Activated naive CD4-positive, alpha-beta T cell treated with anti-CD3 and anti-CD28 coated beads for 36 hours (primary cell): ENCODE measurements around the gene HNRNPC. TPM values are rescaled to one million over a fixed set of nuclear protein-coding genes. Genes with fewer than 3 reads are reported as not detected.

ENCODE experiments used
- CTCF ChIA-PET: fragments of 350-600 bp; sonication (Branson Sonifier 250); formaldehyde crosslinking; loops from one replicate; lab custom pipeline; 2021; ENCODE audit warnings: antibody characterized with exemption; lab: Charles Lee
- DNase-seq: peaks from one replicate; pipeline ENCODE4 v3.0.0-alpha.2; 2020
- H3K27ac Mint-ChIP-seq: one replicate; pipeline ENCODE4 v1.8.0; 2021; ENCODE audit warnings: mild to moderate bottlenecking, mixed read lengths
- H3K27me3 Mint-ChIP-seq: one replicate; pipeline ENCODE4 v1.8.0; 2021; ENCODE audit warnings: low read depth, mixed read lengths
- H3K36me3 Mint-ChIP-seq: one replicate; pipeline ENCODE4 v1.8.0; 2021; ENCODE audit warnings: low read depth, mixed read lengths
- H3K4me1 Mint-ChIP-seq: one replicate; pipeline ENCODE4 v1.8.0; 2021; ENCODE audit warnings: low read depth, mixed read lengths
- H3K4me3 Mint-ChIP-seq: one replicate; pipeline ENCODE4 v1.8.0; 2021; ENCODE audit warnings: mild to moderate bottlenecking, moderate library complexity, mixed read lengths
- H3K9me3 Mint-ChIP-seq: one replicate; pipeline ENCODE4 v1.8.0; 2021; ENCODE audit warnings: mixed read lengths
- intact Hi-C: fragments of 100-400 bp; cut with micrococcal nuclease; formaldehyde crosslinking; loops from one replicate; pipeline ENCODE4 v1.15.1; 2023
- total RNA-seq, 2 experiments: library from RNA; stranded (reverse); gene quantifications; one replicate each; pipeline ENCODE4 v1.2.3, GENCODE V29; 2021

Gene HNRNPC
- total RNA-seq, 2 experiments from 2014 or later: 1,252 to 1,377 TPM

DNA sequence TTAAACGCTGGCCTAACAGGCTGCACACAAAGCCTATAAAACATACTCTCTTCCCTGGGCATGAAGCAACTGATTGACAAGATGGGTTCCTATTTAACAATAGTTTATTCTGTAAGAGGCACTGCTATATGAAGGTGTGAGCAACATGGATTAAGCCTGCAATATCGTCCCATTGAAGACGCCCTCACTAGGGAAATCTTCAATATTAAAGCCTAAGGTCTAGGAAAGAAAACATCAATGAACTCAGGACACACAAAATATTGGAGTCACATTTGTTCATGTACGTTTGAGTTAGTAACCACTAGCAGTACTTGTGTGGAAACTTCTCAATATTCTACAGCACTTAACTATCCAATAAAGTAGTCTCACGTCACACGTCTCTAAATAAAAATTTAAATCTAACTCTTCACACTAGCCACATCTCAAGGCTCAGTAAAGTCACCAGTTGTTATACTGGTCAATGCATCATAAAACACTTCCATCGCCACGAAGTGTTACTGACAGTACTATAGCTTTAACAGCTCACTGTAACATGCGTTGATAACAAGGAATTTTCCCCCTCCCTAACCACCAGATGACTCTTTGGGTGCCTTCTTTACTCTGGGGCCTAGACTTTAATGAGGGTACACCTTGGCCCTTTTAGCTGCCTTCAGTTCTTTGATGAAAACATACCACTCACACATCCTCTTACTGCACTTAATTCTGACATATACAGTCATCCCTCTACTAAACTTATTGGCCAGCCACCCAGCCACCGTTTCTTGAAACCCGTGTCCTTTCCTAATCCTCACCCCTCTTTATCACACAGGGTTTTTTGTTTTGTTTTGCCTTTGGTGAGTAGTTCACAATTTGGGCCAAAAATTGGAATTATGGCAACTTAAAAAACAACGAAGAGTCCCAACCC lies 63.3 kb downstream of the HNRNPC start:
- H3K4me1 Mint-ChIP-seq: peaks cover 13% of the 10 kb centered on the region
- no peak for DNase-seq
- H3K9me3 Mint-ChIP-seq: no peaks in the 10 kb centered on the region
- no peak overlapping the region for H3K4me3 Mint-ChIP-seq
- H3K27ac Mint-ChIP-seq: peak overlapping the region; percentile 28
- H3K36me3 Mint-ChIP-seq: peaks cover 34% of the 10 kb centered on the region
- CTCF ChIA-PET: no interaction called here
- intact Hi-C loops: no loop called here
- no peaks in the 10 kb centered on the region for H3K27me3 Mint-ChIP-seq

DNA sequence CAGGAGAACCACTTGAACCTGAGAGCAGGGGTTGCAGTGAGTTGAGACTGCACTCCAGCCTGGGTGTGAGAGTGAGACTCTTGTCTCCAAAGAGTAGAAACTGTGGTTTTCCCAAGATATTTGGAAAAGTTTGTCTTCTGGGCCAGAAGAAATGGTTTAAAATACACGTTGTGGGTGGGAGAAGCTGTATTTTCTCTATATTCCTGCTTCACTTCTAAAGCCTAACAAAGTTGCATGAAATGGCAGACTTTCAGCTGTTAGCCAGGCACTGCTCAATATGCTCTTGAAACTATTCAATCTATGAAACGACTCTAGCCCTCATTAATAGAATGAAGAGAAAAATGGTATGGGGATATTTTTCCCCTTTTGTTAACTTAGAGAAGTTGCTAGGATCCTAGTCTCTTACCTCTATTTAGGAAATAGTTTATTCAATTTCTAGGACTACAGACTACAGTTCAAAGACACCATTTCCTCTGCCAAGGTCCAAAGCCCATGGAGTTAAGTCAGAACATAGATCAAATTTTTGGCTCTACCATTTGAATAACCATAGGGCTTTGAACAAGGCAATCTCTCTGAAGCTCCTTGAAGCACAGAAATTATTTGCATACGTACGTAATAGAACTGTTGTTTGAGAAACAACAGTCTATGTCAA lies 64.1 kb downstream of the HNRNPC start:
- Mint-ChIP-seq H3K27ac (peak overlapping the region; percentile 53), H3K36me3 (peaks cover 31% of the 10 kb centered on the region), H3K9me3 (no peaks in the 10 kb centered on the region), H3K4me3 (no peak overlapping the region), H3K4me1 (peaks cover 11% of the 10 kb centered on the region), H3K27me3 (no peaks in the 10 kb centered on the region)
- CTCF ChIA-PET: no interaction called here
- no peak for DNase-seq
- intact Hi-C loops: no loop called here

DNA sequence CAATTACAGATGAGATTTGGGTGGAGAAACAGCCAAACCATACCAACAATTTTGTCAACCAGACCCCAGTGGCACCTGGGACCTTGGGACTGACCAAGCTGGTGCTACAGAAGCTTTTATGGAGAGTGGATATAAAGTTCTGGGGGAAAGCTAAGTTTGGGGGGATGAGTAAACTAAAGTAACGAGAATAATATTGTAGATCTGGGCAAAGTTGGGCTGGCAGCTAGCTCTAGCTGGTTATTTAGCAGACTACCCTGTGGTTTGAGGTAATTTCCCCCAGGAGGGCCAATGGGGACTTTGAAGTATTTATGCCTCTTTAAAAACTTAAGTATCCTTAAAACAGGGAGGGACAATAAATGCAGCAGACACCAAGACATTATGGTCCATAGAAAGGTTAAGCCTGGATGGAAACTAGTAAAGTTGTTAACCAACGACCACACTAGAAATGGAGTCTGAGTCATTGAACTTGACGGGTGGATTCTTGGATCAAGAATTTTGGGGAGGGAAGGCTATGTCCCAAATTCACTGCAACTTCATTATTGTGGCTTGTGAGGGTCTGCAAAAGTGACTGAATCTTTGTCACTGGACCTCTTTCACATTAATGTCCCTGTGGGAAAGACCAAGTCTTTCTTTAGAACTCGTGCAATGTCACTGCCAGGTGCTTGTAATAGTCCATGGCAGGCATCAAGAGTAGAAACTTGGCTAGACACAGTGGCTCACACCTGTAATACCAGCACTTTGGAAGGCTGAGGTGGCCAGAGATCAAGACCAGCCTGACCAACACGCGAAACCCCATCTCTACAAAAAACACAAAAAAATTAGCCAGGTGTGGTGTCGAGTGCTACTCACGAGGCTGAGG lies 64.8 kb downstream of the HNRNPC start:
- H3K36me3 Mint-ChIP-seq: peaks cover 25% of the 10 kb centered on the region
- intact Hi-C loops: no loop called here
- CTCF ChIA-PET: no interaction called here
- H3K27me3 Mint-ChIP-seq: no peaks in the 10 kb centered on the region
- H3K4me1 Mint-ChIP-seq: peaks cover 11% of the 10 kb centered on the region
- no peaks in the 10 kb centered on the region for H3K9me3 Mint-ChIP-seq
- H3K4me3 Mint-ChIP-seq: no peak overlapping the region
- H3K27ac Mint-ChIP-seq: peak overlapping the region; percentile 53
- DNase-seq: no peak

GRCh38 chr14:21203470-21204166 lies 65.6 kb downstream of the HNRNPC start:
- Mint-ChIP-seq H3K27me3 (no peaks in the 10 kb centered on the region), H3K9me3 (no peaks in the 10 kb centered on the region), H3K36me3 (peaks cover 19% of the 10 kb centered on the region), H3K27ac (peak overlapping the region; percentile 22), H3K4me3 (no peak overlapping the region), H3K4me1 (peaks cover 10% of the 10 kb centered on the region)
- CTCF ChIA-PET: no interaction called here
- no peak for DNase-seq
- intact Hi-C loops: no loop called here

DNA sequence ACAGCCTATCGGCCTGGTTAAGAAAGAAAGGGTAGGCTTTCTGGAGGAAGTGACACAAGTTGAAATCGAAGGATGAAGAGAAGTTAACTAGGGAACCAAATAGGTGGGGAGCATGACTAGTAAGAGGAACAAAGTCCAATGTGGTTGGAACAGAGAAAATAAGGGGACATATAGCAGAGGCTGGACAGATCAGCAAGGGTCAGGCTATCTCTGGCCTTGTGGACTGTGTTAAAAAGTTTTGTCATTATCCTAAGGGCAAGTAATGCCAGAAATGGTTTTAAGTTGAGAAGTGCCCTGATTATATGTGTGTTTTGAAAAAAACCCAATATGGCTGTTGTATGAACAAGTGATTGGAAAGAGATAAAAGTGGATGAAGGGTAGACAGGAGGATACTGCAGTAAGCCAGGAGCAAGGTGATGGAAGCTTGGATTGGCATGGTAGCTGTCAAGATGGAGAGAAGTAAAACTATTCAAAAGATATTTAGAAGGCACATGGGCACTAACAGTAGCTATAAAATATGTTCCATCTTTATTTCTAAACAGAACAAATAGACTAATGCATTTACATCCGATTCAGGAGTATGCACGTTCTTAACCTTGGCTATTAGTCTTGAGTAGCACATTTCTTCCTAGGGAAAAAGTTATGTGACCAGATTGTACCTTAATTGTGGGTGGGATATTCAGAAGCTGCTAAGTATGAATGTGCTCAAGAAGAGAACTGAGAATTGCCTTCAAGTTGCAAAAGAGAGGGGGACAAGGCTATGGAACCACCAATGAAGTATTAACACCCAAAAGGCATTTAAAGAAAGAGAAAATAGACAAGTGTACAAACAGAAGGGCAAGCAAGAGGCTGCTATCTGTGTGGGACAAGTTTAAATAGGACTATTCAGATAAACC lies 66.5 kb downstream of the HNRNPC start:
- no peaks in the 10 kb centered on the region for H3K27me3 Mint-ChIP-seq
- CTCF ChIA-PET: no interaction called here
- intact Hi-C loops: no loop called here

DNA sequence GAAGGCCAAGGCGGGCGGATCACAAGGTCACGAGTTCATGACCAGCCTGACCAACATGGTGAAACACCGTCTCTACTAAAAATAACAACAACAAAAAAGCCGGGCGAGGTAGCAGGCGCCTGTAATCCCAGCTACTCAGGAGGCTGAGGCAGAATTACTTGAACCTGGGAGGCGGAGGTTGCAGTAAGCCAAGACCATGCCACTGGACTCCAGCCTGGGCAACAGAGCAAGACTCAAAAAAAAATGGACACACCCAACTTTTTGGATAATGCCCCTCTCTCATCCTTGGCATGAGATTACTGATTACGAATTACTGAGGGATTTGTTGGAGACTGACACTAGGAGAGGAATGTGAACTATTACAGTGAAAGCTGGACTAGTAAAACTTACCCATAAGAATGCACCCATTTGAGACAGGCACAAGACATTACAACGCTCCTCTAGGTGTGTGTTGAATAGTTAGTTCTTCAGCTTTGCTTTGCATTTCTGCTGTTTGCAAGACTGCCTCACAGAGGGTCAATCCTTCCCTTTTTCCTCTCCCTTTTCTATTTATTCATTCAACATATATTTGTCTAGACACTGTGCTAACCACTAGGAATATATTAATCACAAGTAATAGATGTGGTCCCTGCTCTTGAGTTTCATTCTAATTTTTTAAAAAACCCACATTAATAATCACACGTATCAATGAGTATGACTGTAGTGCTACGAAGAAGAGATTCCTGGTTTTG lies 67.3 kb downstream of the HNRNPC start:
- no peak for DNase-seq
- Mint-ChIP-seq H3K36me3 (peaks cover 6% of the 10 kb centered on the region), H3K9me3 (no peaks in the 10 kb centered on the region), H3K4me1 (peaks cover 2% of the 10 kb centered on the region), H3K27me3 (no peaks in the 10 kb centered on the region), H3K4me3 (no peak overlapping the region), H3K27ac (peak overlapping the region; percentile 5)
- CTCF ChIA-PET: no interaction called here
- intact Hi-C loops: no loop called here

More for the DNA sequence above, 66.5 kb downstream of the HNRNPC start:
- DNase-seq: no peak
- no peak overlapping the region for H3K4me3 Mint-ChIP-seq
- peak overlapping the region; percentile 22 for H3K27ac Mint-ChIP-seq
- peaks cover 10% of the 10 kb centered on the region for H3K36me3 Mint-ChIP-seq
- peaks cover 4% of the 10 kb centered on the region for H3K4me1 Mint-ChIP-seq
- H3K9me3 Mint-ChIP-seq: no peaks in the 10 kb centered on the region

DNA sequence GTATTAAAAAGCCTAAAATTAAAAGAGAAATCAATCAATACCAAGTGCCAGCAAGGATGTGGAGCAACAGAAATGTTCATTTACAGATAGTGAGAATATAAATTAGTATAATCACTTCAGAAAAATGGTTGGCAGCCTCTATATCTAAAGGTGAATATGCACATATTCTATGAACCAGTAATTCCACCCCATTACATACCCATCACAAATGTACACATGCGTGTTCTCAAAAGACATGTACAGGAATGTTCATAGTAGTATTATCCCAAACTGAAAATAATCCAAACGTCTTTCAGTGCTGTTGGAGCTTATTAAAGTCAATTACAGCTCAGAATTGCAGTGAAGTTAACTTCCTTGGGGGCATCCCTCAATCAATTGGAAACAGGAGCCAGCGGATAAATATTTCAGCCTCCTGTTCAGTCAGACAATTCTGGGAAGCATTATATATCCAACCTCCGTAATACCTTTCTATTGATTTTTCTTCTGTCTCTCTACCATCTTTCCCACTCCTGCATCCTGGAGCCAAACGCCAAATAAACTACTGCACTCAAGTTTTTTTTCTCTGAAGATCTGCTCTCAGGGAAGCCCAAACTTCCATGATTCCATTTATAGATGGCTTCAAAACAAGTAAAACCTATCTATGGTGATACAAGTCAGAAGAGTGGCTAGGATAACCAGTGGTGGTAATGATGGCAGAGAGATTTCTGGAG lies 68.3 kb downstream of the HNRNPC start:
- CTCF ChIA-PET: no interaction called here
- Mint-ChIP-seq H3K9me3 (no peaks in the 10 kb centered on the region), H3K4me3 (no peak overlapping the region), H3K4me1 (peaks cover 2% of the 10 kb centered on the region), H3K27ac (no peak overlapping the region), H3K27me3 (no peaks in the 10 kb centered on the region), H3K36me3 (peaks cover 2% of the 10 kb centered on the region)
- intact Hi-C loops: no loop called here
- no peak for DNase-seq

DNA sequence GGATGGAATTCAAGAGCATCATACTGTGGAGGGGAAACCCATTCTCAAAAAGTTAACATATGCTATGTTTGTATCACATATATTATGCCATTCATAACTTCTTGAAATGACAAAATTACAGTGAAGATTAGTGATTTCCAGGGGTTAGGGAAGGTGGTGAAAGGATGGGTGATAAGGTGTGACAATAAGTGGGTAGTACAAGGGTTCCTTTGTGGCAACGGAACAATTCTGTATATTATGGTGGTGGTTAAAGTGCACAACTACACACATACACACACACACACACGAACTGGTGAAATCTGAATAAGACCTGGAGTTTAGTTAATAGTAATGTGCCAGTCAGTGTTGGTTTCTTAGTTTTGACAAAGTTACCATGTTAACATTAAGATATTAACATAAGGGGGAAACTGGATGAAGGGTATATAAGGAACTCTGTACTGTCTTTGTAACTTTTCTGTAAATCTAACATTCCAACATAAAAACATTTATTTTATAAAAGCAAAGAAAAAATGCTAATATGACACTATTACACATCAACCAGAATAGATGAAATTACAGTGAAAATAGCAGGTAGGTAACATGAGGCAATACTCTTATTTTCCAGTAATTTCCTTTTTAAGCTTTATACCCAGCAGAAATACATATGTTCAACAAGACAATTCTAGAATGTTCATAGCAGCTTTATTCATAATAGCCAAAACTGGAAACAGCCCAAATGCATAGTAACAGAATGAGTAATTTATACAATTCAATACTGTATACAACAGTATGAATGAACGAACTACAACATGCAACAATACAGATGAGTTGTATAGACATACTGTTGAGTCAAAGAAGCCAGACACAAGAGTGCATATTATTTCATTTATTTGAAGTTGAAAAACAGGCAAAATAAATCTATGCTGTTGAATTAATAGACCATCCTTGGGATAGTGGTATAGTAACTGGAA lies 69.4 kb downstream of the HNRNPC start:
- Mint-ChIP-seq H3K4me3 (no peak overlapping the region), H3K27ac (no peak overlapping the region), H3K9me3 (no peaks in the 10 kb centered on the region), H3K27me3 (no peaks in the 10 kb centered on the region), H3K4me1 (peaks cover 2% of the 10 kb centered on the region), H3K36me3 (peaks cover 2% of the 10 kb centered on the region)
- CTCF ChIA-PET: no interaction called here
- no peak for DNase-seq
- intact Hi-C loops: no loop called here

GRCh38 chr14:21197418-21198205 lies 71.6 kb downstream of the HNRNPC start:
- Mint-ChIP-seq H3K4me3 (no peak overlapping the region), H3K27me3 (no peaks in the 10 kb centered on the region), H3K36me3 (peaks cover under 1% of the 10 kb centered on the region), H3K4me1 (peaks cover 2% of the 10 kb centered on the region), H3K9me3 (no peaks in the 10 kb centered on the region), H3K27ac (peak overlapping the region; percentile 14)
- intact Hi-C loops: no loop called here
- no peak for DNase-seq
- CTCF ChIA-PET: no interaction called here
